CD14-positive monocyte (primary cell): ENCODE results near the gene RPUSD4. TPM values are rescaled to one million over a fixed set of nuclear protein-coding genes. Genes with fewer than 3 reads are reported as not detected.

Source experiments
- DNase-seq, 3 donors: peaks; one replicate each; pipeline ENCODE4 v3.0.0-alpha.2; 2011 to 2022
- H2AFZ ChIP-seq: 2 replicates; pipeline ENCODE4 v1.6.0; 2012; ENCODE audit warnings: mild to moderate bottlenecking, low read depth, low read length, inconsistent platforms; ENCODE audit not compliant: insufficient read depth, poor library complexity, severe bottlenecking
- H3K27ac ChIP-seq, 2 donors: 1 replicate in 1 of 2; 2 replicates in 1 of 2; pipeline ENCODE4 v1.5.1; 2012 to 2013; ENCODE audit warnings: low read length in 2 of 2, control low read depth in 1 of 2, inconsistent platforms in 1 of 2, low read depth in 1 of 2, mild to moderate bottlenecking in 1 of 2
- H3K27me3 ChIP-seq, 2 donors: one replicate each; pipeline versions ENCODE4 v1.6.0 to v1.6.1; 2011 to 2013; ENCODE audit warnings: low read length in 2 of 2; ENCODE audit not compliant: control insufficient read depth in 2 of 2, insufficient read depth in 2 of 2
- H3K36me3 ChIP-seq, 2 donors: replicated peaks in 1 of 2; 1 replicate in 1 of 2; 2 replicates in 1 of 2; pipeline versions ENCODE4 v1.5.1 to v1.6.1; 2012 to 2013; ENCODE audit warnings: low read length in 2 of 2, control low read depth in 1 of 2, inconsistent platforms in 1 of 2, mild to moderate bottlenecking in 1 of 2; ENCODE audit not compliant: insufficient read depth in 2 of 2, control insufficient read depth in 1 of 2
- H3K4me1 ChIP-seq, 2 donors: 1 replicate in 1 of 2; 2 replicates in 1 of 2; pipeline versions ENCODE4 v1.5.1 to v1.6.1; 2012 to 2013; ENCODE audit warnings: low read length in 2 of 2, control low read depth in 1 of 2, inconsistent platforms in 1 of 2, mild to moderate bottlenecking in 1 of 2, moderate library complexity in 1 of 2; ENCODE audit not compliant: insufficient read depth in 2 of 2, control insufficient read depth in 1 of 2
- H3K4me2 ChIP-seq: replicated peaks from 2 replicates; pipeline ENCODE3; 2012; ENCODE audit warnings: low read length, moderate library complexity, mild to moderate bottlenecking; ENCODE audit not compliant: poor library complexity, severe bottlenecking; ENCODE audit errors: extremely low read depth
- H3K4me3 ChIP-seq, 3 experiments: fragments of 200-600 bp in 1 of 3; sonication (generic) in 1 of 3; replicated peaks in 1 of 3; 1 replicate in 2 of 3; 2 replicates in 1 of 3; pipeline ENCODE4 v1.5.1; 2011 to 2013; ENCODE audit warnings: low read length in 3 of 3, mild to moderate bottlenecking in 3 of 3, control low read depth in 2 of 3, low read depth in 2 of 3, inconsistent platforms in 1 of 3, moderate library complexity in 1 of 3
- H3K79me2 ChIP-seq: 2 replicates; pipeline ENCODE4 v1.6.0; 2012; ENCODE audit warnings: mild to moderate bottlenecking, control low read depth, inconsistent platforms, low read length, moderate library complexity; ENCODE audit not compliant: insufficient read depth
- H3K9ac ChIP-seq: 2 replicates; pipeline ENCODE4 v1.6.0; 2017; ENCODE audit warnings: low read length, mild to moderate bottlenecking; ENCODE audit not compliant: insufficient read depth, poor library complexity, severe bottlenecking
- H3K9me3 ChIP-seq, 2 donors: replicated peaks in 1 of 2; 1 replicate in 1 of 2; 2 replicates in 1 of 2; pipeline versions ENCODE4 v1.5.1 to v1.6.1; 2012 to 2013; ENCODE audit warnings: low read length in 2 of 2, control low read depth in 1 of 2; ENCODE audit not compliant: control insufficient read depth in 1 of 2, insufficient read depth in 1 of 2
- H4K20me1 ChIP-seq: 2 replicates; pipeline ENCODE4 v1.6.0; 2012; ENCODE audit warnings: mild to moderate bottlenecking, low read length, control low read depth, moderate library complexity; ENCODE audit not compliant: insufficient read depth
- H3K27ac Mint-ChIP-seq, 7 donors: one replicate each; pipeline ENCODE4 v1.8.0; 2020; ENCODE audit warnings: mild to moderate bottlenecking in 7 of 7, mixed read lengths in 7 of 7, moderate library complexity in 6 of 7, inconsistent platforms in 2 of 7
- H3K27me3 Mint-ChIP-seq, 3 donors: one replicate each; pipeline ENCODE4 v1.8.0; 2021 to 2022; ENCODE audit warnings: low read depth in 3 of 3, mild to moderate bottlenecking in 3 of 3, mixed read lengths in 3 of 3, moderate library complexity in 3 of 3, inconsistent platforms in 1 of 3
- H3K36me3 Mint-ChIP-seq, 2 donors: one replicate each; pipeline ENCODE4 v1.8.0; 2020; ENCODE audit warnings: mixed read lengths in 2 of 2, inconsistent platforms in 1 of 2, mild to moderate bottlenecking in 1 of 2
- H3K4me1 Mint-ChIP-seq: one replicate; pipeline ENCODE4 v1.8.0; 2020; ENCODE audit warnings: mild to moderate bottlenecking, mixed read lengths
- H3K4me3 Mint-ChIP-seq, 2 donors: one replicate each; pipeline ENCODE4 v1.8.0; 2020; ENCODE audit warnings: mild to moderate bottlenecking in 2 of 2, mixed read lengths in 2 of 2, moderate library complexity in 1 of 2
- H3K9me3 Mint-ChIP-seq, 7 donors: one replicate each; pipeline ENCODE4 v1.8.0; 2020 to 2022; ENCODE audit warnings: mixed read lengths in 7 of 7, mild to moderate bottlenecking in 6 of 7, moderate library complexity in 6 of 7, inconsistent platforms in 2 of 7
- CTCF ChIP-seq: fragments of 200-600 bp; IDR thresholded peaks from one replicate; pipeline ENCODE4 v1.8.0; 2022; ENCODE audit warnings: antibody characterized with exemption, mild to moderate bottlenecking
- WGBS: methylation state at CpG from one replicate; pipeline ENCODE4 v1.1.5; 2013; ENCODE audit warnings: missing lambda C conversion rate; ENCODE audit not compliant: insufficient coverage; 5-methylcytosine and 5-hydroxymethylcytosine counted together
- intact Hi-C, 2 donors: fragments of 100-400 bp; cut with micrococcal nuclease; formaldehyde crosslinking; loops; one replicate each; pipeline versions ENCODE4 v1.15.0 to v1.15.1; 2023
- polyA plus RNA-seq, 3 donors: library from polyadenylated mRNA; depleted of rRNA in 1 of 3; unstranded in 2 of 3; stranded (reverse) in 1 of 3; fragments of 300-500 nt in 2 of 3; fragments of >200 nt in 1 of 3; fragmentation: Illumina TruSeq in 2 of 3; gene quantifications; 1 replicate in 2 of 3; 2 replicates in 1 of 3; pipeline ENCODE4 v1.2.3, GENCODE V29; 2012 to 2021

The RPUSD4 gene
- polyA plus RNA-seq, 3 donors: 9.0 to 15.5 (median 10.3) TPM

- no peaks in the 10 kb centered on the region for H3K9me3 ChIP-seq
- H3K27me3 ChIP-seq: no peaks in the 10 kb centered on the region
- Mint-ChIP-seq H3K36me3 (peaks cover 37 to 55% of the 10 kb centered on the region in 2 donors), H3K9me3 (peaks cover 0 to 2% (median 0%) of the 10 kb centered on the region in 7 donors), H3K4me1 (no peaks in the 10 kb centered on the region), H3K27ac (no peak overlapping the region), H3K4me3 (no peak overlapping the region), H3K27me3 (peaks cover 0 to 3% (median 2%) of the 10 kb centered on the region in 3 donors)
- no peak for TF ChIP-seq CTCF
- no peak overlapping the region for H3K27ac ChIP-seq
- H3K4me3 ChIP-seq: no peak overlapping the region
- intact Hi-C loops: loop anchor here (5.0 kb wide), 1 partner anchor 268 kb away; no protein-coding TSS in a partner anchor
- H3K36me3 ChIP-seq: peaks cover 25 to 53% of the 10 kb centered on the region in 2 donors
- H4K20me1 ChIP-seq: no peaks in the 10 kb centered on the region
- no peak overlapping the region for H3K9ac ChIP-seq
- WGBS: 93% methylated on average over 13 of the region's 14 CpGs
- no peak overlapping the region for H3K4me2 ChIP-seq
- no peak for DNase-seq
- no peak overlapping the region for H2AFZ ChIP-seq
- no peaks in the 10 kb centered on the region for H3K4me1 ChIP-seq
- no peaks in the 10 kb centered on the region for H3K79me2 ChIP-seq
These were observed 20.7 kb downstream of the RPUSD4 start for GRCh38 chr11:126190792-126191191.

GRCh38 chr11:126189109-126189929, 22.1 kb downstream of the RPUSD4 start:
- no peak for DNase-seq
- Histone ChIP-seq H2AFZ (no peak overlapping the region), H3K79me2 (no peaks in the 10 kb centered on the region), H3K27ac (no peak overlapping the region), H3K4me3 (no peak overlapping the region), H3K4me1 (no peaks in the 10 kb centered on the region), H4K20me1 (no peaks in the 10 kb centered on the region), H3K9me3 (no peaks in the 10 kb centered on the region), H3K27me3 (no peaks in the 10 kb centered on the region), H3K36me3 (peaks cover 24 to 40% of the 10 kb centered on the region in 2 donors), H3K4me2 (no peak overlapping the region), H3K9ac (no peak overlapping the region)
- Mint-ChIP-seq H3K36me3 (peaks cover 35 to 41% of the 10 kb centered on the region in 2 donors), H3K9me3 (no peaks in the 10 kb centered on the region), H3K27ac (no peak overlapping the region), H3K27me3 (peaks cover 0 to 3% (median 2%) of the 10 kb centered on the region in 3 donors), H3K4me1 (no peaks in the 10 kb centered on the region), H3K4me3 (no peak overlapping the region)
- TF ChIP-seq CTCF: no peak
- WGBS: 98% methylated on average over 21 of the region's 22 CpGs
- intact Hi-C loops: no loop called here
